SK-N-SH treated with all-trans-retinoic acid at 6 μM for 48 hours (cell line): Measurements from ENCODE around the gene NLRP1.

ENCODE experiments used
- ARNTL ChIP-seq: fragments of 450-650 bp; formaldehyde crosslinking; IDR thresholded peaks from 2 replicates; pipeline ENCODE4 v1.5.0; 2020; ENCODE audit warnings: low read depth, mild to moderate bottlenecking, moderate library complexity, borderline replicate concordance
- CREB5 ChIP-seq: fragments of 250-450 bp; sonication (Bioruptor Pico); IDR thresholded peaks from 2 replicates; pipeline ENCODE4 v1.5.1; 2020; ENCODE audit warnings: low read depth, mild to moderate bottlenecking, moderate library complexity
- GLIS3 ChIP-seq: fragments of 250-450 bp; sonication (Bioruptor Pico); IDR thresholded peaks from 2 replicates; pipeline ENCODE4 v1.5.0; 2020; ENCODE audit warnings: mild to moderate bottlenecking, moderate library complexity
- ISL1 ChIP-seq: fragments of 250-450 bp; sonication (Bioruptor Pico); IDR thresholded peaks from 2 replicates; pipeline ENCODE4 v2.1.2; 2022; ENCODE audit warnings: mild to moderate bottlenecking, moderate library complexity
- OSR1 ChIP-seq: fragments of 250-450 bp; sonication (Bioruptor Pico); IDR thresholded peaks from 2 replicates; pipeline ENCODE4 v1.8.0; 2022; ENCODE audit warnings: moderate library complexity, mild to moderate bottlenecking, inconsistent platforms
- PATZ1 ChIP-seq: fragments of 250-450 bp; sonication (Bioruptor Pico); IDR thresholded peaks from 2 replicates; pipeline ENCODE4 v1.8.0; 2020; ENCODE audit warnings: mild to moderate bottlenecking, moderate library complexity, borderline replicate concordance
- POU6F1 ChIP-seq: fragments of 250-450 bp; sonication (Bioruptor Pico); IDR thresholded peaks from 2 replicates; pipeline ENCODE4 v1.8.0; 2021; ENCODE audit warnings: low read depth, mild to moderate bottlenecking, moderate library complexity, borderline replicate concordance
- RARB ChIP-seq: fragments of 250-450 bp; sonication (Bioruptor Pico); IDR thresholded peaks from 2 replicates; pipeline ENCODE4 v1.8.0; 2021; ENCODE audit warnings: mild to moderate bottlenecking, moderate library complexity
- ZFP3 ChIP-seq: fragments of 250-450 bp; sonication (Bioruptor Pico); IDR thresholded peaks from 2 replicates; pipeline ENCODE4 v1.5.0; 2020; ENCODE audit warnings: mild to moderate bottlenecking, moderate library complexity
- ZFP30 ChIP-seq: fragments of 450-650 bp; formaldehyde crosslinking; IDR thresholded peaks from 2 replicates; pipeline ENCODE4 v1.5.0; 2022; ENCODE audit warnings: mild to moderate bottlenecking, moderate library complexity
- ZNF565 ChIP-seq: fragments of 450-650 bp; formaldehyde crosslinking; conservative IDR thresholded peaks from 2 replicates; pipeline ENCODE4 v1.5.0; 2020; ENCODE audit warnings: low read depth, mild to moderate bottlenecking, moderate library complexity

- TF ChIP-seq ISL1 (peak; percentile 39; the same call in 1 of the 2 replicates), ZFP30 (CRISPR knock-in tag) (no peak), OSR1 (CRISPR knock-in tag) (no peak), GLIS3 (CRISPR knock-in tag) (no peak), ZNF565 (CRISPR knock-in tag) (no peak), ZFP3 (CRISPR knock-in tag) (0 out of 2 replicates have a peak, but pooled peaks have one; percentile 36), CREB5 (CRISPR knock-in tag) (peak; percentile 81), RARB (CRISPR knock-in tag) (no peak), PATZ1 (CRISPR knock-in tag) (0 out of 2 replicates have a peak, but pooled peaks have one; percentile 31), POU6F1 (CRISPR knock-in tag) (no peak), ARNTL (no peak)
Observed at GRCh38 chr17:5526821-5527598, 57.3 kb downstream of the NLRP1 start.
